ENCODE measurements around the gene POU3F2.

GRCh38 chr6:98885330-98885729 lies 51.0 kb downstream of the POU3F2 start:
- TF ChIP-seq CTCF (IDR thresholded peaks at IDR 0.05) (no peak), EZH2 (IDR thresholded peaks at IDR 0.05; ENCODE audit: borderline replicate concordance, insufficient read depth, low read depth, low read length, poor library complexity, severe bottlenecking) (no peak)

Data from B cell (primary cell).